Smooth muscle cell of the brain vasculature (primary cell): Measurements from ENCODE around the gene EFHD2.
"Not testable (repeated sequence)": the region's sequence is repeated elsewhere in the genome, so short reads cannot be mapped to it uniquely, and the experiment has no call there.

Source experiments
- DNase-seq: peaks from one replicate; pipeline ENCODE4 v3.0.0-alpha.2; 2012; ENCODE audit warnings: low read depth, low spot score

The EFHD2 gene

DNA sequence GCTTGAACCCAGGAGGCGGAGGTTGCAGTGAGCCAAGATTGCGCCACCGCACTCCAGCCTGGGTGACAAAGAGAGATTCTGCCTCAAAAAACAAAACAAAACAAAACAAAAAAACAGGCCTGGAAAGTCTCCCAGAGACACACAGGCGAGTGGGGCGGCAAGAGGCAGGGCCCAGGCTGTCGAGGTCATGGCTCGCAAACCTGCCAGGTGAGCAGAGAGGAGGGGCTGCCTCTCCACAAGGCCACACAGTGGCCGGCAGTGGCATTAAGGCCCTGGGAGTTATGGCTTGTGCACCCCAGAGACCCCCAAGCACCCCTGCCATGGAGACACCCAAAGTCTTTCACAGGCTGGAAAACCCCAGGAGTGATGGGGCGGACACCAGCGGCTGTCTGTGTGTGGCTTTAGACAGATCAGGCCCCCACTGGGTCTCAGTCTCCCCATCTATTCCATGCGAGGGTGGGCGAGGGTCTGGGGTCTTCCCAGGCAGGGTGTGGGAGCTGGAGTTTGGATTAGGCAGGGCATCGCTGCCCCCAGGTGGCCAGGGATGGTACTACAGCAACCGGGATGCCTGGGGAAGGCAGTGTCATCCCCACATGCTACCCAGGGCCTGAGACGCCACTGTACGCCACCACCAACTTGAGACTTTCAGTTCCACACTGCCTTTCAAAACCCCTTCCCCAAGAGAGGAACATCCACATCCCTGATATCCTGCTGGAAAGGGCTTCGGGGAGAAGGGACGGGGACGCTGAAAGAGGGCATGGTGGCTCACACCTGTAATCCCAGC, 21.3 kb downstream of the EFHD2 start:
- DNase-seq = no peak

DNA sequence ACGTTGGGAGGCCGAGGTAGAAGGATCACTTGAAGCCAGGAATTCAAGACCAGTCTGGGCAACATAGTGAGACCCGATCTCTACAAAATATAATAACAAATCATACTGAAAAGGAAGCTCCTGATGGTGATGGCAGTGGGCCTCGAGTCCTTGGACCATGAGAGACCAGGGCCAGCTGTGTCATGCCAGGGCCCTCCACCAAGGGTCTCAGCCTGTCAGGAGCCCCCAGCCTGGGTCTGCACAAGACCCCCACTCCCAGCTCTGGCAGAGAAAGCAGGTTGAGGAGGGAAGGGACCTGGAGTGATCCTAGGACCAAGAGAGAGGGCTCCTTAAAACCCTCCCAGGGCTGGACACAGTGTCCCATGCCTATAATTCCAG, 21.9 kb downstream of the EFHD2 start:
- DNase-seq = no peak

GRCh38 chr1:15432324-15432723, 22.6 kb downstream of the EFHD2 start:
- DNase-seq = no peak

- no peak for DNase-seq
These were observed 23.8 kb downstream of the EFHD2 start for GRCh38 chr1:15433471-15433870.

DNA sequence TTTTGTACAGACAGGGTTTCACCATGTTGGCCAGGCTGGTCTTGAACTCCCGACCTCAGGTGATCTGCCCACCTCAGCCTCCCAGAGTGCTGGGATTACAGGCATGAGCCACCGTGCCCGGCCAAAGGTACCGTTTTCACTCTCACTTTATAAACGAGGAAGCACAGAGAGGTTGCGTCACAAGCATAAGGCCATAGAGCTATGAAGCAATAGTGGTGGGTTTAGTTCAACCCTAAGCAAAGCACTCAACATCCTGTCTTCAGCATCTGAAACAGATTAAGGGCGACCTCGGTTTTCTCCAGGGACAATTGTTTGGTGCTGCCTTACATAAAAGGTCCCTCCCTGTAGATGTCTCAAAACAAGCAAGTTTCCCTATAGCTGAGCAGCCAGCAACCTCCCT, 25.1 kb downstream of the EFHD2 start:
- not testable (repeated sequence) for DNase-seq

DNA sequence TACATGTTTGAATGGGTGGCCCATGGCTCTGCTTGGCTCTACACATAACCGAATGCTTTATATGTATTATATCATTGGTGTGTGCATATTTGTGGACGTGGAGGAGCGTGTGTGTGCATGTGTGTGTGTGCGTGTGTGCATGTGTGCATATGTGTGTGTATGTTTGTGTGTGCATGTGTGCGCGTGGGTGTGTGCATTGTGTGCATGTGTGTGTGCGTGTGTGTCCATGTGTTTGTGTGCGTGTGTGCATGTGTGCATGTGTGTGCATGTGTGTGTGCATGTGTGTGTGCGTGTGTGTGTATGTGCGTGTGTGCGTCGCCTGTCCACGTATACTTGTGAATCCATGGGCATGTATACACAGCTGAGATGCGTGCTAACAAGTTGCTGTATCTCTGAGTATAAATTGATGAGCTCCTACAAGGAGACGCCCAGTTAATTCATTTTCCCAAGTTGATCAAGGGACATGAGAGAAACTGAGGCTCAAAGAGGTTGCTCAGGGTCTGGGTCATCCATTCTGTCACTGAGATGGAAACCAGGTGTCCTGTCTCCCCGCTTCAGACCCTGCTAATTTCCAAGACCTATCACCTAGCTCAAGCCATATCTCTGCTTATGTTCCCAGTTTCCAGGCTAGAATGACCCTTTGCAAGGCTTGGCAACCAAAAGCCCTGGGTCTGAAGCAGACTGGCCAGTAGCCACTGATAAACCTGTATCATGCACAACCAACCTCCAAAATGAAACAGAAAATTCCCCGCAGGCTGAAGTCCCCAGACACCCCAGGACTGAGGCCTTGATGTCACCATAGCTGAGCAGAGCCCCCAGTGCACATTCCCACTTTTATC, 25.8 kb downstream of the EFHD2 start:
- DNase-seq = no peak

GRCh38 chr1:15436881-15437442, 27.3 kb downstream of the EFHD2 start:
- no peak for DNase-seq

DNA sequence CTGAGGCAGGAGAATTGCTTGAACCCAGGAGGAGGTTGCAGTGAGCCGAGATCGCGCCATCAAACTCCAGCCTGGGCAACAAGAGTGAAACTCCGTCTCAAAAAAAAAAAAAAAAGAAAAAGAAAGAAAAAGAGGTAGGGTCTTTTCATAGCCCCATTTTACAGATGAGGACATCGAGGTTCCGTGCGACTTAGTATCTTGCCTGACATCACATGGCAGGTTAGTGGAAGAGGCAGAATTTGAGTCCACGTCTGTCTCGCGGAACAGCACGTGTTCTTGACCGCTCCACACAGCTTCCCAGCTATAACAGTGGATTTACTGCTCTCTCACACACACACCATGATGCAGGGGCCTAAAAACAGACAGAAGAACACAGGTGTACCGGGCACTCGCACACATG, 29.6 kb downstream of the EFHD2 start:
- no peak for DNase-seq

DNA sequence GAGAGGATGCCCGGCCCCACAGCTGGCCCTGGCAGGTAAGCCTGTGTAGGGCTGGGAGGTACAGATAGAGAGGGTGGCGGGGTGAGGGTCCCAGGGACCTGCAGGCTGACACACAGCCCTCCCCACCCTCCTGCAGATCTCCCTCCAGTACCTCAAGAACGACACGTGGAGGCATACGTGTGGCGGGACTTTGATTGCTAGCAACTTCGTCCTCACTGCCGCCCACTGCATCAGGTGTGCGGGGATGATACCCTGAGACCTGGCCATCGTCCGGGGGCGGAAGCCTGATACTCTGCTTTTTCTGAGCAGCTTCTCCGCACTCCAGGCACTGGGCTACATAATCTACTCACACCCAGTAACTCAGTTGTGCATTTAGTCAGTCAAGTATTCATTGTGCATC, 30.7 kb downstream of the EFHD2 start:
- no peak for DNase-seq

- no peak for DNase-seq
These were observed 31.6 kb downstream of the EFHD2 start for GRCh38 chr1:15441247-15441646.

GRCh38 chr1:15442119-15442518, 32.4 kb downstream of the EFHD2 start:
- DNase-seq = no peak

DNA sequence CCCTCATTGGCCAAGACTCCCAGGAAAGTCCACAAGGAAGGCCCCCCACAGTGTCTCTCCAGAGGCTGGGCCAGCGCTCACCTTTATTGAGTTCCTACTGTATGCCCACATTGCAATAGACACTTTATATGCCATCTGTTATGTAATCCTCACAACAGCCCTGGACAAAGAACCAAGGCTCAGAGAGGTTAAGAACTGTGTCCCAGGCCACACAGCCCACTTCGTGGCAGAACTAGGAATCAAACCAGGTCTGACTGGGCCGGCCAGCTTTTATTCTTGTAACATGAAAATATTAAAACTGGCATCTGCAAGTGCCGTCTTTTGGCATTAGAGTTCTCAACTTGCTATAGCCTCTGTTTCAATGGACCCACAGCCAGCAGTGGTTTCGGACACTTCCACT, 33.1 kb downstream of the EFHD2 start:
- DNase-seq = no peak

- DNase-seq = no peak
These were observed 33.6 kb downstream of the EFHD2 start for GRCh38 chr1:15443281-15443680.

DNA sequence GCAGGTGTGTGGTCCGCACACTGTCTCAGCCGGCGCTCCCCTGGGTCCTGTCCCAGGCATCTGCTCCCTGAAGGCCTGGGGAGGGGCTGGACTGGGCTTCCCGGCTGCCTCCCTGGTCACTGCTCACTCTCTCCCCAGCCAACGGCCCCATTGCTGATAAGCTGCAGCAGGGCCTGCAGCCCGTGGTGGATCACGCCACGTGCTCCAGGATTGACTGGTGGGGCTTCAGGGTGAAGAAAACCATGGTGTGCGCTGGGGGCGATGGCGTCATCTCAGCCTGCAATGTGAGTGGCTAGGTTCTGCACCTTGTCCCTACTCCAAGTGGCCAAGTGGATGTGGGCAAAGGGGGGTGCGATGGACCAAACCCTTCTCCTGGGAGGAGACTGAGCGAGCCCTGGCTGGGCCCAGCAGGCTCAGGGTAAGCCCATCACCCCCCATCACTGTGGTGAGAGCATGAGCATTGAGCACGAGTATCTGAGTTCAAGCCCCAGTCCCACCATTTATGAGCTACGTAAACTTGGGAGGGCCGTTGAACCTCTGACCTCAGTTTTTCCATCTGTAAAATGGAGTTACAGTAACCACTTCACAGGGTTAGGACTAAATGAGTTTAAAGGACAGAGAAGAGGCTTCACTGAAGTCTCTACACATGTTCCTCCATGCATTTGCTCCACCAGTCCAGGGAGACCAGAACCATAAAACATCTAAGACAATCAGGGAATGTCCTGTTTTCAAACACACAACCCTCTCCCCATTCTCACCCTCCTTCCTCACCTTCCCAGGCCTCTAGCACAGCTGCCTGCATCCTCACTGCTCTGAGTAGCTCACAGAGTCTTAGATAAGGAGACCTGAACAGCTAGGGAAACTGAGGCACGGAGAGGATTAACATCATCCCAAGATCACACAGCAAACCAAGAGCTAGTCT, 35.0 kb downstream of the EFHD2 start:
- no peak for DNase-seq

DNA sequence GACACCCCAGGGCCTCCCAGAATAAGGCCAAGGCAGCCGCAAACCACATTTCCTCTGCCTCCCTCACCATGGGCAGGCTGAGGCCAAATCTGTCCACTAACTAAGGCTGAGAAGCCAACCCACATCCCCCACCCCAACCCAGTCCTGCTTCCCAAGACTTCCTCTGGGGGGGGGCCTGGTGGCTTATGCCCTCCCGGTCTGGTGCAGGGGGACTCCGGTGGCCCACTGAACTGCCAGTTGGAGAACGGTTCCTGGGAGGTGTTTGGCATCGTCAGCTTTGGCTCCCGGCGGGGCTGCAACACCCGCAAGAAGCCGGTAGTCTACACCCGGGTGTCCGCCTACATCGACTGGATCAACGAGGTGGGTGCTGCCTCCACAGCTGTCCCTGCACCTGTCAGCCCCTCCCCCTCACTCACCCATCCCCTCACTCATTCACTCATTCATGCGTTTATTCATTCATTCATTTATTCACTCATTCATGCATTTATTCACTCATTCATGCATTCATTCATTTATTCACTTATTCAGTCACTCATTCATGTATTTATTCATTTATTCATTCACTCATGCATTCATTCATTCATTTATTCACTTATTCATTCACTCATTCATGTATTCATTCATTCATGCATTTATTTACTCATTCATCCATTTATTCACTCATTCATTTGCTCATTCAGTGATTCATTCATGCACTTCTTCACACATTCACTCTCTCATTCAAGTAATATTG, 35.9 kb downstream of the EFHD2 start:
- DNase-seq = no peak

DNA sequence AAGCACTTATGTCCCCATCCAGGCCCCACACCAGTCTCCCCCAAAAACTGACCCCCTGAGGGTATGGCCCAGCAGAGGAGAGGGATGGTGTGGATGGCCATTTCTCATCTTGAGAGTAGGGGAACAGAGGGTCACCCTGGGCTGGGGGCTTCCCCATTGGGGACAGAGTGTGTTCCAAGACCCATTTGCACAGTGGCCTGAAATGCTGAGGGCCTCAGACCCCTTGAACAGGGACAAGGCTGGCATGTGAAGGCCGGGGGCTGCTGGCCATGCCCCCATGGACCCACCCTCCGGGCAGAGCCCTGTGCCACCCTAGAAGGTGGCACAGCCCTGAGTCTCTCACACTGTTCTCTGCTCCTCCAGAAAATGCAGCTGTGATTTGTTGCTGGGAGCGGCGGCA, 36.5 kb downstream of the EFHD2 start:
- no peak for DNase-seq

GRCh38 chr1:15448877-15449462, 39.3 kb downstream of the EFHD2 start:
- no peak for DNase-seq

DNA sequence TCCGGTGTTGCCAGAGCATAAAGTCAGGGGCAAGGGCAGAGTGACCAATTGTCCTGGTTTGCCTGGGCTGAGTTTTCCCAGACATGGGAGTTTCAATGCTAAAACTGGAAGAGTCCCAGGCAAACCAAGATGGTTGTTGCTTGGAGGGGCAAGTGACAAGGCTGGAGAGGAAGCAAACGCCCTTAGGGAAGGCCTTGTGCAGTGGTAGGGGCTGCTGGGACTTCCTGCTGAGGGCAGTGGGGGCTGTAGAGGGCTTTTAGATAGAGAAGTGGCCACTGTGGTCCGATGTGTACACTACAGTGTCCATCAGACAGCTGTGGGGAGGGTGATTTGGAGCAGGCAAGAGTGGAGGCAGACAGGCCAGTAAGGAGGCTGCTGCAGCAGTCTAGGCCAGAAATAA, 39.9 kb downstream of the EFHD2 start:
- DNase-seq = no peak

- DNase-seq = no peak
These were observed 41.5 kb downstream of the EFHD2 start for GRCh38 chr1:15451014-15451722.

- DNase-seq = no peak
These were observed 42.5 kb downstream of the EFHD2 start for GRCh38 chr1:15452216-15452615.
